Measurements from ENCODE around the gene JAK3. TPM values are rescaled to one million over a fixed set of nuclear protein-coding genes. Genes with fewer than 3 reads are reported as not detected.

JAK3 gene
- total and polyA plus RNA-seq, 9 donors, result 6.6 to 35.5 (median 17.8) TPM

DNA sequence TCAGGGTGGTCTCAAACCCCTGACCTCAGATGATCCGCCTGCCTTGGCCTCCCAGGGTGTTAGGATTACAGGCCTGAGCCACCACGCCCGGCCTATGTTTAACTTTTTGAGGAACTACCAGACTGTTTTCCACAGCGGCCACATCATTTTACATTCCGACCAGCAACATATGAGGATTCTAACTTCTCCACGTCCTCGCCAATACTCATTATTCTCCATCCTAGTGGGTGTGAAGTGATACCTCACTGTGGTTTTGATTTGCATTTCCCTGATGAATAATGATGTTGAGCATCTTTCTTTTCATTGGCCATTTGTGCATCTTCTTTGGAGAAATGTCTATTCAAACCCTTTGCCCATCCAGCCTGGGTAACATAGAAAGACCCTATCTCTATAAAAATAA, 38.7 kb upstream of the JAK3 start:
- H3K9me3 ChIP-seq, result no peaks in the 10 kb centered on the region
- no peak for DNase-seq
- no peaks in the 10 kb centered on the region for H3K4me1 ChIP-seq (ENCODE audit: insufficient read depth)
- H3K36me3 ChIP-seq, result no peaks in the 10 kb centered on the region
- TF ChIP-seq POLR2A (IDR thresholded peaks at IDR 0.05) (no peak), EP300 (IDR thresholded peaks at IDR 0.05) (no peak)
- TF ChIP-seq, protein P1, sequence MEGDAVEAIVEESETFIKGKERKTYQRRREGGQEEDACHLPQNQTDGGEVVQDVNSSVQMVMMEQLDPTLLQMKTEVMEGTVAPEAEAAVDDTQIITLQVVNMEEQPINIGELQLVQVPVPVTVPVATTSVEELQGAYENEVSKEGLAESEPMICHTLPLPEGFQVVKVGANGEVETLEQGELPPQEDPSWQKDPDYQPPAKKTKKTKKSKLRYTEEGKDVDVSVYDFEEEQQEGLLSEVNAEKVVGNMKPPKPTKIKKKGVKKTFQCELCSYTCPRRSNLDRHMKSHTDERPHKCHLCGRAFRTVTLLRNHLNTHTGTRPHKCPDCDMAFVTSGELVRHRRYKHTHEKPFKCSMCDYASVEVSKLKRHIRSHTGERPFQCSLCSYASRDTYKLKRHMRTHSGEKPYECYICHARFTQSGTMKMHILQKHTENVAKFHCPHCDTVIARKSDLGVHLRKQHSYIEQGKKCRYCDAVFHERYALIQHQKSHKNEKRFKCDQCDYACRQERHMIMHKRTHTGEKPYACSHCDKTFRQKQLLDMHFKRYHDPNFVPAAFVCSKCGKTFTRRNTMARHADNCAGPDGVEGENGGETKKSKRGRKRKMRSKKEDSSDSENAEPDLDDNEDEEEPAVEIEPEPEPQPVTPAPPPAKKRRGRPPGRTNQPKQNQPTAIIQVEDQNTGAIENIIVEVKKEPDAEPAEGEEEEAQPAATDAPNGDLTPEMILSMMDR (IDR thresholded peaks at IDR 0.05), result no peak
- no peak overlapping the region for H3K27ac ChIP-seq
- 63 to 79% (median 71%) methylated on average over 7 of the region's 7 CpGs for WGBS, 3 donors
- no peaks in the 10 kb centered on the region for H3K27me3 ChIP-seq
- intact Hi-C loops (cut with DNase I), result no loop called here
- H3K4me3 ChIP-seq, result no peak overlapping the region

DNA sequence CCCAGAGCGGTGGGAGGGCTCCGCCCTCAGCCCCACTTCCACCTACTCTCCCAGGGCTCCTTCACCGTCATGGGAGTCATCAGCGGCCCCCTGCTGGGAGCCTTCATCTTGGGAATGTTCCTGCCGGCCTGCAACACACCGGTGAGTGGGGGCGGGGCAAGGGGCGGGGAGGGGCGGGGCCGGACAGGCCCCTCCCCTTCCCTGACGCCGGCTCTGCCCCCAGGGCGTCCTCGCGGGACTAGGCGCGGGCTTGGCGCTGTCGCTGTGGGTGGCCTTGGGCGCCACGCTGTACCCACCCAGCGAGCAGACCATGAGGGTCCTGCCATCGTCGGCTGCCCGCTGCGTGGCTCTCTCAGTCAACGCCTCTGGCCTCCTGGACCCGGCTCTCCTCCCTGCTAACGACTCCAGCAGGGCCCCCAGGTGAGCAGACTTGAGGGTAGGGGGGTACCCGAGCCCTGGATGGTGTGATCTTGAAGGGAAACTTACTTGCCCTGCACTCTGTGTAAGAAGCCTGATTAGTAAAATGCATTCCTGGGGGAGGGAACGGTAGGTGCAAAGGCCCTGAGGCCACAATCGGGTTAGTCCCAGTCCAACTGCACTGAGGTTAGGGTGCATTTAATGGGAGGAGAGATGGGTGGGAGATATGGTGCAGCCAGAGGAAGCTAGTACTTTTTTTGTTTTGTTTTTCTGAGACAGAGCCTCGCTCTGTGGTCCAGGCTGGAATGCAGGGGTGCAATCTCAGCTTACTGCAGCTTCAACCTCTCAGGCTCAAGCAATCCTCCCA, 36.0 kb upstream of the JAK3 start:
- H3K9me3 ChIP-seq, result no peaks in the 10 kb centered on the region
- DNase-seq, result no peak
- H3K4me1 ChIP-seq (ENCODE audit: insufficient read depth), result no peaks in the 10 kb centered on the region
- no peaks in the 10 kb centered on the region for H3K27me3 ChIP-seq
- no peaks in the 10 kb centered on the region for H3K36me3 ChIP-seq
- H3K27ac ChIP-seq, result no peak overlapping the region
- WGBS, 3 donors, result 58 to 72% (median 70%) methylated on average over 25 to 33 of the region's 33 CpGs
- H3K4me3 ChIP-seq, result no peak overlapping the region
- TF ChIP-seq EP300 (IDR thresholded peaks at IDR 0.05) (no peak), POLR2A (IDR thresholded peaks at IDR 0.05) (no peak)
- TF ChIP-seq, protein P1 (IDR thresholded peaks at IDR 0.05), result no peak
- intact Hi-C loops (cut with DNase I), result no loop called here

DNA sequence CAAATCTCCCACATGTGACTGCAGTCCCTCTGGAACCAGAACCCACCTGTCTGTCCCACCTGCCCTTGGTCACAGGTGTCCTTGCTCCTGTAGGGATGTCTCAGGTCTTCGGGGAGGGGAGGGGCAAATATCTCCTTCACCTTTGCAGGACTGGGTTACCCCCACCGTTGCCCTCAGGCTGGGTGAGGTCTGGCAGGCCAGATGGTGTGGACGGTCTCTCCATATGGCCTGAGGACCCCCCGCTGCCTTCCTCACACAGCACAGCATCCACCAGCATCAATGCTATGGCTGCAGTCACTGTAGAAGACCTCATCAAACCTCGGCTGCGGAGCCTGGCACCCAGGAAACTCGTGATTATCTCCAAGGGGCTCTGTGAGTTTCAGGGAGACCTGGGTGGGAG, 33.9 kb upstream of the JAK3 start:
- H3K4me3 ChIP-seq, result no peak overlapping the region
- TF ChIP-seq, protein P1 (IDR thresholded peaks at IDR 0.05), result no peak
- no peak overlapping the region for H3K27ac ChIP-seq
- H3K36me3 ChIP-seq, result no peaks in the 10 kb centered on the region
- 61 to 70% (median 64%) methylated on average over 7 of the region's 7 CpGs for WGBS, 3 donors
- H3K9me3 ChIP-seq, result no peaks in the 10 kb centered on the region
- DNase-seq, result no peak
- intact Hi-C loops (cut with DNase I), result no loop called here
- no peaks in the 10 kb centered on the region for H3K27me3 ChIP-seq
- H3K4me1 ChIP-seq (ENCODE audit: insufficient read depth), result no peaks in the 10 kb centered on the region

DNA sequence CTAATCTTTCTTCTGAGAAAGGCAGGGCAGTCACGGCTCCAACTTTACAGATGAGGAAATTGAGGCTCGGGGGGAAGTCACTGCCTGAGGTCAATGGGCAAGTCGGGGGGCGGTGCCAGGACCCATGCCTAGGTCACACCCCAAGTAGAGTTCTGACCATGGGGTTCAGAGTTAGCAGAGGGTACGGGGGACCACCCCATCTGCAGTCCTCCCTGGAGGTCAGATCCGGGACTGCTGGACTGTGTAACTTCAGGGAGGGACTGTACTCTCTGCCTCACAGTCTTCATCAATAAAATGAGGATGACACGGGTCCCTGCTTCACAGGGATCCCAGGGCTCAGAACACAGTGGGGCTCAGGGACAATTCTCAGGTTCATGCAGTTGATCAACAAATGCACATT, 31.7 kb upstream of the JAK3 start:
- TF ChIP-seq POLR2A (IDR thresholded peaks at IDR 0.05) (no peak), EP300 (IDR thresholded peaks at IDR 0.05) (no peak)
- TF ChIP-seq, protein P1 (IDR thresholded peaks at IDR 0.05), result no peak
- no peak for DNase-seq
- Histone ChIP-seq H3K36me3 (no peaks in the 10 kb centered on the region), H3K27me3 (no peaks in the 10 kb centered on the region), H3K9me3 (no peaks in the 10 kb centered on the region), H3K4me1 (ENCODE audit: insufficient read depth) (no peaks in the 10 kb centered on the region), H3K4me3 (no peak overlapping the region), H3K27ac (no peak overlapping the region)
- intact Hi-C loops (cut with DNase I), result no loop called here
- 67 to 78% (median 70%) methylated on average over 7 of the region's 7 CpGs for WGBS, 3 donors

Measured in ovary (tissue), 9 donors.